H1 (cell line): ENCODE data around the gene CHMP6.

Experiments
- BRCA1 ChIP-seq: IDR thresholded peaks from 2 replicates; pipeline ENCODE4 v1.6.1; 2012; ENCODE audit warnings: low read depth, low read length, improper control_type of control experiment
- CTCF ChIP-seq, 3 experiments: IDR thresholded peaks; 1 replicate in 2 of 3; 2 replicates in 1 of 3; pipeline versions ENCODE4 v1.5.1 to v1.6.1; 2011; ENCODE audit warnings: low read length in 3 of 3, mild to moderate bottlenecking in 3 of 3, inconsistent platforms in 2 of 3, low read depth in 1 of 3, moderate library complexity in 1 of 3; ENCODE audit not compliant: insufficient read depth in 1 of 3; ENCODE audit errors: control extremely low read depth in 1 of 3
- EZH2 ChIP-seq: fragments of 200-600 bp; sonication (generic); IDR thresholded peaks from 2 replicates; pipeline ENCODE4 v1.7.1; 2012; ENCODE audit warnings: low read depth, mild to moderate bottlenecking, moderate library complexity, low read length, inconsistent platforms; ENCODE audit not compliant: severe bottlenecking
- KDM1A ChIP-seq: fragments of 200-600, 300-600 bp; sonication (generic); IDR thresholded peaks from 2 replicates; pipeline ENCODE4 v1.7.1; 2016; ENCODE audit warnings: mild to moderate bottlenecking, low read length, borderline replicate concordance
- MAFK ChIP-seq: IDR thresholded peaks from 2 replicates; pipeline ENCODE4 v1.6.1; 2012; ENCODE audit warnings: low read depth, mild to moderate bottlenecking, improper control_type of control experiment, low read length
- POLR2A ChIP-seq, 2 experiments: IDR thresholded peaks; 1 replicate in 1 of 2; 2 replicates in 1 of 2; pipeline ENCODE4 v1.6.1; 2011; ENCODE audit warnings: low read depth in 2 of 2, low read length in 2 of 2, mild to moderate bottlenecking in 2 of 2; ENCODE audit errors: control extremely low read depth in 1 of 2
- POLR2AphosphoS5 ChIP-seq: IDR thresholded peaks from 2 replicates; pipeline ENCODE4 v1.6.1; 2011; ENCODE audit warnings: low read depth, low read length
- SRF ChIP-seq: IDR thresholded peaks from 2 replicates; pipeline ENCODE4 v1.6.1; 2011; ENCODE audit warnings: mild to moderate bottlenecking, low read depth, low read length, moderate library complexity
- TAF1 ChIP-seq: IDR thresholded peaks from 2 replicates; pipeline ENCODE4 v1.6.1; 2011; ENCODE audit warnings: mild to moderate bottlenecking, low read depth, low read length
- TAF7 ChIP-seq: optimal IDR thresholded peaks from 2 replicates; pipeline ENCODE3; 2011; ENCODE audit warnings: low read depth, mild to moderate bottlenecking, inconsistent platforms, low read length, moderate library complexity, borderline replicate concordance
- TEAD4 ChIP-seq: IDR thresholded peaks from 2 replicates; pipeline ENCODE4 v1.6.1; 2012; ENCODE audit warnings: low read depth, low read length, inconsistent platforms, mixed read lengths
- YY1 ChIP-seq: IDR thresholded peaks from 2 replicates; pipeline ENCODE4 v1.6.1; 2011; ENCODE audit warnings: low read depth, mild to moderate bottlenecking, low read length
- TF ChIP-seq, protein P1 (sequence below): IDR thresholded peaks from 2 replicates; pipeline ENCODE4 v1.6.1; 2011; ENCODE audit warnings: low read length, improper control_type of control experiment

DNA sequence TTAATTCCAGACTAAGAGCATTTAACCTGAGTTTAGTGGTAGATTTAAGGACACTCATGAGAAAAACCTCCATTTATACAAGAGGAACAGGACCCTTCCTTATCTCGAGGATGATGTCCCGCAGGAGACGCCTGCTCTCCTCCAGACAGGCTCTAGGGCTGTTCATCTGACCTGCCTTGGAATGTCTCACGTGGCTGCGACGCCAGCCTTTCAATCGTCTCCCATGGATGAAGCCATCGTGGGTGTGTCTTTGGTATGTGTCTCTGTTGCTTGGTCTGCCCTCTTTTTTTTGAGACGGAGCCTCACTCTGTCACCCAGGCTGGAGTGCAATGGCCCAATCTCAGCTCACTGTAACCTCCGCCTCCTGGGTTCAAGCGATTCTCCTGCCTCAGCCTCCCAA lies 16.5 kb downstream of the CHMP6 start:
- TF ChIP-seq MAFK = no peak
- no peak for TF ChIP-seq TAF1
- no peak for TF ChIP-seq EZH2
- TF ChIP-seq POLR2A (IDR thresholded peaks at IDR 0.05; ENCODE audit: control extremely low read depth in 1 of 2, low read depth in 2 of 2, low read length in 2 of 2) = no peak
- TF ChIP-seq POLR2AphosphoS5 = no peak
- TF ChIP-seq CTCF (IDR thresholded peaks at IDR 0.05; ENCODE audit: control extremely low read depth in 1 of 3, insufficient read depth in 1 of 3, low read depth in 1 of 3, low read length in 3 of 3) = no peak
- TF ChIP-seq, protein P1, sequence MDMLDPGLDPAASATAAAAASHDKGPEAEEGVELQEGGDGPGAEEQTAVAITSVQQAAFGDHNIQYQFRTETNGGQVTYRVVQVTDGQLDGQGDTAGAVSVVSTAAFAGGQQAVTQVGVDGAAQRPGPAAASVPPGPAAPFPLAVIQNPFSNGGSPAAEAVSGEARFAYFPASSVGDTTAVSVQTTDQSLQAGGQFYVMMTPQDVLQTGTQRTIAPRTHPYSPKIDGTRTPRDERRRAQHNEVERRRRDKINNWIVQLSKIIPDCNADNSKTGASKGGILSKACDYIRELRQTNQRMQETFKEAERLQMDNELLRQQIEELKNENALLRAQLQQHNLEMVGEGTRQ = no peak
- TF ChIP-seq TEAD4 = no peak
- TF ChIP-seq TAF7 = no peak
- TF ChIP-seq SRF = no peak
- no peak for TF ChIP-seq BRCA1
- TF ChIP-seq KDM1A = no peak
- TF ChIP-seq YY1 = no peak
